ENCODE measurements around the gene HACL1. TPM values are rescaled to one million over a fixed set of nuclear protein-coding genes. Genes with fewer than 3 reads are reported as not detected.

Gene HACL1
- total and polyA plus RNA-seq, 2 donors (not counting 3 experiments of a cell fraction or from before 2014, with no cell fraction given) = 16.5 to 27.4 TPM

- Histone ChIP-seq H3K4me2 (ENCODE audit: insufficient read depth, low read length) (peak overlapping the region; percentile 70), H3K9me1 (replicated peaks; ENCODE audit: control insufficient read depth, extremely low read depth, insufficient read depth, low read length) (no peaks in the 10 kb centered on the region), H3K36me3 (ENCODE audit: control insufficient read depth in 2 of 2, extremely low read depth in 1 of 2, insufficient read depth in 2 of 2, low read length in 2 of 2) (no peaks in the 10 kb centered on the region), H3K4me1 (ENCODE audit: control insufficient read depth, extremely low read depth, insufficient read depth, low read length) (peaks cover 46% of the 10 kb centered on the region), H3K27me3 (ENCODE audit: control insufficient read depth in 2 of 2, insufficient read depth in 2 of 2, low read length in 2 of 2) (no peaks in the 10 kb centered on the region), H3K9me3 (replicated peaks; ENCODE audit: control insufficient read depth, insufficient read depth, low read length) (no peaks in the 10 kb centered on the region), H3K9ac (replicated peaks; ENCODE audit: extremely low read depth, insufficient read depth, low read length) (peak overlapping the region; percentile 95), H3K4me3 (replicated peaks in 1 of 3; ENCODE audit: insufficient read depth in 1 of 3, low read depth in 1 of 3, low read length in 3 of 3) (peak overlapping the region in 1 of 3 experiments; percentile 8), H3K27ac (ENCODE audit: insufficient read depth, low read depth, low read length) (peak overlapping the region; percentile 99), H3K79me2 (ENCODE audit: control insufficient read depth, insufficient read depth, low read length) (no peaks in the 10 kb centered on the region), H2AFZ (ENCODE audit: low read depth, low read length) (no peak overlapping the region), H4K20me1 (replicated peaks; ENCODE audit: control insufficient read depth, extremely low read depth, insufficient read depth, low read length) (no peaks in the 10 kb centered on the region)
- ChIA-PET CTCF (interaction anchor here (0.9 to 3.7 kb wide), 6 partner anchors 8 to 165 kb away, joined by 3 to 44 read pairs (median 6); partner anchors contain the start of gene ANKRD28), POLR2A (interaction anchor here (1.0 to 2.6 kb wide), 3 partner anchors 12 to 46 kb away, joined by 4 to 21 read pairs (median 16); partner anchors contain the start of genes BTD and HACL1)
- TSS peak; percentile 68 for BruUV-seq (replicated peaks)
- FAIRE-seq (no peak), DNase-seq (ENCODE audit: low read depth, low spot score) (peak; percentile 98)
- TF ChIP-seq POLR2A (IDR thresholded peaks at IDR 0.05; ENCODE audit: low read depth, low read length) = no peak
- TF ChIP-seq MAX (IDR thresholded peaks at IDR 0.05; ENCODE audit: insufficient read depth, insufficient read length) = peak; percentile 20
- no peak for TF ChIP-seq EZH2 (IDR thresholded peaks at IDR 0.05; ENCODE audit: borderline replicate concordance, low read depth, low read length, severe bottlenecking)
- peak; percentile 51 for TF ChIP-seq GATA2 (IDR thresholded peaks at IDR 0.05; ENCODE audit: insufficient read depth, insufficient read length, low read depth, low read length)
- no peak for TF ChIP-seq CTCF (IDR thresholded peaks at IDR 0.05; ENCODE audit: extremely low read depth in 1 of 2, insufficient read depth in 1 of 2, low read depth in 1 of 2, low read length in 2 of 2)
- TF ChIP-seq FOS (IDR thresholded peaks at IDR 0.05; ENCODE audit: borderline replicate concordance, insufficient read depth, low read length) = peak; percentile 99
- TF ChIP-seq JUN (IDR thresholded peaks at IDR 0.05; ENCODE audit: borderline replicate concordance, insufficient read depth, insufficient read length, low read depth) = peak; percentile 93
- TF ChIP-seq MYC (IDR thresholded peaks at IDR 0.05; ENCODE audit: low read depth, low read length) = peak; percentile 8
- TF ChIP-seq POLR2AphosphoS5 (IDR thresholded peaks at IDR 0.05; ENCODE audit: insufficient read depth, low read depth, low read length) = peak; percentile 94
- intact Hi-C loops (cut with micrococcal nuclease) = loop anchor here (1.0 to 2.0 kb wide), 8 partner anchors 11 to 413 kb away; partner anchors contain the start of genes ANKRD28, BTD and HACL1
- dilution Hi-C loops (cut with MboI; ENCODE audit: extremely low pct_ligation_motif_present, low sequenced_read_pairs) = loop anchor here (25.0 kb wide), 1 partner anchor 415 kb away; no protein-coding TSS in a partner anchor
Observed at GRCh38 chr3:15646851-15647511, 45.6 kb upstream of the HACL1 start.
